SK-N-MC (cell line): Measurements from ENCODE around the gene DENND2A.

Experiments
- EZH2 ChIP-seq: fragments of 200-600 bp; sonication (generic); IDR thresholded peaks from one replicate; pipeline ENCODE4 v1.6.1; 2017; ENCODE audit warnings: antibody characterized with exemption
- FOXP2 ChIP-seq: optimal IDR thresholded peaks from 2 replicates; pipeline ENCODE3; 2011; ENCODE audit warnings: mild to moderate bottlenecking, moderate library complexity; ENCODE audit not compliant: insufficient read depth; ENCODE audit errors: extremely low read length, control extremely low read depth
- POLR2AphosphoS5 ChIP-seq: IDR thresholded peaks from 2 replicates; pipeline ENCODE4 v1.6.1; 2012; ENCODE audit warnings: mild to moderate bottlenecking, low read depth, low read length, borderline replicate concordance

DNA sequence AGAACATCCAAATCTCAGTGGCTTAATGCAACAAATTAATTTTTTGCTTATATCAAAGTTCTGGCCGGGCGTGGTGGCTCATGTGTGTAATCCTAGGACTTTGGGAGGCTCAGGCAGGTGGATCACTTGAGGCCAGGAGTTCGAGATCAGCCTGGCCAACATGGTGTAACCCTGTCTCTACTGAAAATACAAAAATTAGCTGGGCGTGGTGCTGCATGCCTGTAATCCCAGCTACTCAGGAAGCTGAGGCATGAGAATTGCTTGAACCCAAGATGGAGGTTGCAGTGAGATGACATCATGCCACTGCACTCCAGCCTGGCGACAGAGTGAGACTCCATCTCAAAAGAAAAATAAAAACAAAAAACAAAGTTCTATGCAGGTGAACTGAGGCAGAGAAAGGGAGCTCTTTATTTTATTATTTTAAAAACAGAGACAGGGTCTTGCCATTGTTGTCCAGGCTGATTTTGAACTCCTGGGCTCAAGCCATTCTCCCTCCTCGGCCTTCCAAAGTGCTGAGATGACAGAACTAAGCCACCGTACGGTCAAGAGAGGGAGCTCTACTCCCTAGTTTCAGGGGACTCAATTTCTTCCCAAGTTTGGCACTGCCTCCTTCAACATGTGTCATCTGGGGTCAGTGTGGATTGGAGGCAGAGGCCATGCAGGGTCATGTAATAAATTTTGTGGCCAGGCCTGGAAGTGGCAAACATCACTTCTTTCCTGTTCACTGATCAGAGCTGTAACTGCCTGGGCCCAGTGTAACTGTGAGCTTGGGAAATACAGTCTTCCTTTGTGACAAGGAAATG, 34.5 kb upstream of the DENND2A start:
- TF ChIP-seq EZH2: no peak
- no peak for TF ChIP-seq POLR2AphosphoS5
- no peak for TF ChIP-seq FOXP2
